ENCODE data around the gene TMEM238L. TPM values are rescaled to one million over a fixed set of nuclear protein-coding genes. Genes with fewer than 3 reads are reported as not detected.

TMEM238L gene
- total RNA-seq, 1 experiment from 2014 or later: not detected

DNA sequence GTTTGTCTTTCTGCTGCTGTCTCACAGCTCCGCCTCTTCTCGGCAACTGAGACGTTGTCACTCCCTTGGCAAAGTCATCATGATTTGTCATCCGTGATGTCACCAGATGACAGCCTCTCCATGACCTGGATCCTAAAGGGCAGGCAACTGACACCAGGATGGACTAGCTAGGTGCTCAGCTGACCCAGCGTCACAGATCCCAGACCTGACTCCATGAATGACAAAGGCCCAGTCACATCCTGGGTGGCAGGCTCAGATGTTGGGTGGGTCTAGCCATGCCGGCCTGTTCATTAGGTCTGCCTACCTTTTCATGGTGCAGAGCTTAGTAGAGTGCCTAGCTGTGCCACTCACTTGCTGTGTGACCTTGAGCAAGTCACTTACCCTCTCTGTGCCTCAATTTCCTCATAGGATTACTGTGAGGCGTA is 3.8 kb upstream of the TMEM238L start:
- no peak overlapping the region for H4K91ac ChIP-seq (ENCODE audit: insufficient read length, low read depth, low read length)
- no peaks in the 10 kb centered on the region for H3K23me2 ChIP-seq (ENCODE audit: insufficient read length, low read depth, low read length, poor library complexity, severe bottlenecking)
- TF ChIP-seq, protein P1, sequence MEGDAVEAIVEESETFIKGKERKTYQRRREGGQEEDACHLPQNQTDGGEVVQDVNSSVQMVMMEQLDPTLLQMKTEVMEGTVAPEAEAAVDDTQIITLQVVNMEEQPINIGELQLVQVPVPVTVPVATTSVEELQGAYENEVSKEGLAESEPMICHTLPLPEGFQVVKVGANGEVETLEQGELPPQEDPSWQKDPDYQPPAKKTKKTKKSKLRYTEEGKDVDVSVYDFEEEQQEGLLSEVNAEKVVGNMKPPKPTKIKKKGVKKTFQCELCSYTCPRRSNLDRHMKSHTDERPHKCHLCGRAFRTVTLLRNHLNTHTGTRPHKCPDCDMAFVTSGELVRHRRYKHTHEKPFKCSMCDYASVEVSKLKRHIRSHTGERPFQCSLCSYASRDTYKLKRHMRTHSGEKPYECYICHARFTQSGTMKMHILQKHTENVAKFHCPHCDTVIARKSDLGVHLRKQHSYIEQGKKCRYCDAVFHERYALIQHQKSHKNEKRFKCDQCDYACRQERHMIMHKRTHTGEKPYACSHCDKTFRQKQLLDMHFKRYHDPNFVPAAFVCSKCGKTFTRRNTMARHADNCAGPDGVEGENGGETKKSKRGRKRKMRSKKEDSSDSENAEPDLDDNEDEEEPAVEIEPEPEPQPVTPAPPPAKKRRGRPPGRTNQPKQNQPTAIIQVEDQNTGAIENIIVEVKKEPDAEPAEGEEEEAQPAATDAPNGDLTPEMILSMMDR (conservative IDR thresholded peaks at IDR 0.05): no peak
- H4K8ac ChIP-seq (replicated peaks; ENCODE audit: insufficient read length, low read depth, low read length): no peak overlapping the region
- Mint-ChIP-seq H3K27ac (no peak overlapping the region), H3K4me1 (peaks cover 18 to 23% of the 10 kb centered on the region in 2 experiments), H3K27me3 (ENCODE audit: low read depth) (peaks cover 1% of the 10 kb centered on the region; the same call in 1 of the 2 replicates), H3K4me3 (no peak overlapping the region), H3K36me3 (ENCODE audit: insufficient read depth in 1 of 3, low read depth in 3 of 3) (no peaks in the 10 kb centered on the region), H3K9me3 (no peaks in the 10 kb centered on the region)
- no peaks in the 10 kb centered on the region for H4K20me1 ChIP-seq (ENCODE audit: control insufficient read depth, insufficient read depth, insufficient read length)
- WGBS (ENCODE audit: extremely low coverage, insufficient read length, low lambda C conversion rate): no CpG with 5 or more reads among the region's 7 CpGs
- H2BK20ac ChIP-seq (ENCODE audit: low read depth, low read length, poor library complexity, severe bottlenecking): no peak overlapping the region
- H3K4me2 ChIP-seq (ENCODE audit: insufficient read depth, insufficient read length, low read length): no peak overlapping the region
- no peak overlapping the region for H3K18ac ChIP-seq (ENCODE audit: insufficient read length, low read depth, low read length)
- H3K79me2 ChIP-seq (ENCODE audit: insufficient read depth, low read length): no peaks in the 10 kb centered on the region
- DNase-seq: no peak
- no peak overlapping the region for H3K56ac ChIP-seq (ENCODE audit: insufficient read length, low read depth, low read length)
- no peak overlapping the region for H2BK15ac ChIP-seq (ENCODE audit: low read depth, low read length)
- no peak overlapping the region for H3K9ac ChIP-seq (ENCODE audit: extremely low read depth, insufficient read length, low read length)
- H3K4me1 ChIP-seq (ENCODE audit: insufficient read depth, low read length): no peaks in the 10 kb centered on the region; the same call in 1 of the 2 replicates
- no peak overlapping the region for H3K4ac ChIP-seq (ENCODE audit: low read depth, low read length)
- no peak overlapping the region for H2AK5ac ChIP-seq (ENCODE audit: insufficient read length, low read length)
- H2BK120ac ChIP-seq (ENCODE audit: low read depth, low read length, poor library complexity, severe bottlenecking): no peak overlapping the region
- no peak overlapping the region for H3T11ph ChIP-seq (ENCODE audit: low read length)
- no peaks in the 10 kb centered on the region for H3K9me3 ChIP-seq (ENCODE audit: control insufficient read depth, low read depth, low read length)
- no peaks in the 10 kb centered on the region for H3K79me1 ChIP-seq (ENCODE audit: insufficient read depth, low read depth, low read length, poor library complexity, severe bottlenecking)
- H3K27ac ChIP-seq (ENCODE audit: insufficient read length, low read depth, low read length): no peak overlapping the region
- no peak overlapping the region for H3K23ac ChIP-seq (ENCODE audit: insufficient read length, low read depth, low read length)
- no peak overlapping the region for H2AFZ ChIP-seq (ENCODE audit: low read length)
- no peak overlapping the region for H2BK12ac ChIP-seq (ENCODE audit: insufficient read length, low read depth, low read length)
- H3K14ac ChIP-seq (ENCODE audit: insufficient read depth, low read length): no peak overlapping the region
- H4K5ac ChIP-seq (ENCODE audit: insufficient read length, low read depth, low read length): no peak overlapping the region
- H3K27me3 ChIP-seq (ENCODE audit: insufficient read depth, low read length): no peaks in the 10 kb centered on the region
- H2BK5ac ChIP-seq (ENCODE audit: insufficient read length, low read length): no peak overlapping the region

Data from H9 (cell line).